ENCODE data around the gene SLC28A1.

- TF ChIP-seq EZH2 (IDR thresholded peaks at IDR 0.05; ENCODE audit: borderline replicate concordance) (no peak), CTCF (IDR thresholded peaks at IDR 0.05; ENCODE audit: poor library complexity) (no peak)
These were observed 15.3 kb downstream of the SLC28A1 start for GRCh38 chr15:84899750-84900149.

Data from hepatocyte (in vitro differentiated cells).